Ovary (tissue), 9 donors: ENCODE data around the gene DOCK1. TPM values are rescaled to one million over a fixed set of nuclear protein-coding genes. Genes with fewer than 3 reads are reported as not detected.

ENCODE experiments used
- DNase-seq, 5 donors: peaks; one replicate each; pipeline ENCODE4 v3.0.0-alpha.2; 2019 to 2020
- H3K27ac ChIP-seq, 2 donors: fragments of 200-600 bp; one replicate each; pipeline versions ENCODE4 v1.5.1 to v1.8.0; 2019 to 2022
- H3K27me3 ChIP-seq: fragments of 200-600 bp; one replicate; pipeline ENCODE4 v1.8.0; 2022
- H3K36me3 ChIP-seq: fragments of 200-600 bp; sonication (generic); one replicate; pipeline ENCODE4 v1.5.1; 2019
- H3K4me1 ChIP-seq: one replicate; pipeline ENCODE4 v1.8.1; 2013; ENCODE audit warnings: mild to moderate bottlenecking, moderate library complexity; ENCODE audit not compliant: insufficient read depth
- H3K4me3 ChIP-seq: fragments of 200-600 bp; sonication (generic); one replicate; pipeline ENCODE4 v1.5.1; 2017
- H3K9me3 ChIP-seq, 2 donors: fragments of 200-600 bp in 1 of 2; sonication (generic) in 1 of 2; one replicate each; pipeline versions ENCODE4 v1.5.1 to v1.8.1; 2013 to 2019; ENCODE audit warnings: mild to moderate bottlenecking in 1 of 2, moderate library complexity in 1 of 2
- EP300 ChIP-seq: sonication (generic); formaldehyde crosslinking; IDR thresholded peaks from one replicate; pipeline ENCODE4 v1.6.1; 2017; ENCODE audit warnings: antibody characterized with exemption
- POLR2A ChIP-seq: fragments of 450-650 bp; IDR thresholded peaks from one replicate; pipeline ENCODE4 v1.6.1; 2017; ENCODE audit warnings: antibody characterized with exemption, mild to moderate bottlenecking, moderate library complexity
- WGBS, 3 donors: extraction: QIAGEN DNeasy Blood & Tissue Kit in 1 of 3; methylation state at CpG; one replicate each; pipeline versions ENCODE4 v1.1.5 to v1.1.7; 2013 to 2017; 5-methylcytosine and 5-hydroxymethylcytosine counted together
- intact Hi-C, 4 donors: fragments of 100-400 bp; cut with DNase I; formaldehyde crosslinking; loops; one replicate each; pipeline versions ENCODE4 v1.11.0 to v1.15.1; 2022 to 2023
- polyA plus RNA-seq, 2 donors: library from polyadenylated mRNA; stranded (reverse); fragments of 200-250 nt in 1 of 2; fragments of 350-450 nt in 1 of 2; fragmentation: Illumina TruSeq in 1 of 2; extraction: RNeasy Lipid Tissue Mini Kit (QIAGEN cat#74804) in 1 of 2; gene quantifications; one replicate each; pipeline ENCODE4 v1.2.3, GENCODE V29; 2013 to 2014
- total RNA-seq, 7 donors: library from RNA; depleted of rRNA in 2 of 7; stranded (reverse); fragments of >200 nt in 2 of 7; fragmentation: NEBNext Ultra II Directional in 3 of 7; extraction: Animal tissue kit (Norgen Biotek cat#: 25700) in 3 of 7; gene quantifications; one replicate each; pipeline versions ENCODE4 v1.1.0 to v1.2.4, GENCODE V29; 2016 to 2023
- TF ChIP-seq, protein P1 (sequence below), 3 donors: fragments of 450-650 bp in 2 of 3; fragments of 200-600 bp in 1 of 3; IDR thresholded peaks; one replicate each; pipeline versions ENCODE4 v1.5.1 to v1.8.0; 2016 to 2022; ENCODE audit warnings: antibody characterized with exemption in 3 of 3, mild to moderate bottlenecking in 1 of 3
- donor health status: DM: no; HTN: no; CAD: no; lungs with moderate emphysema.
- donor health status: DM: no; HTN: no; CAD: no.
- donor health status: Bipolar disorder and iron deficiency.
- donor health status: DM: yes; HTN: yes; CAD: no.
- donor health status: DM: no; HTN: no; CAD: no.
- donor health status: DM: yes; HTN: yes; CAD: no.

The DOCK1 gene
- total and polyA plus RNA-seq, 9 donors = 24.7 to 68.3 (median 51.1) TPM

DNA sequence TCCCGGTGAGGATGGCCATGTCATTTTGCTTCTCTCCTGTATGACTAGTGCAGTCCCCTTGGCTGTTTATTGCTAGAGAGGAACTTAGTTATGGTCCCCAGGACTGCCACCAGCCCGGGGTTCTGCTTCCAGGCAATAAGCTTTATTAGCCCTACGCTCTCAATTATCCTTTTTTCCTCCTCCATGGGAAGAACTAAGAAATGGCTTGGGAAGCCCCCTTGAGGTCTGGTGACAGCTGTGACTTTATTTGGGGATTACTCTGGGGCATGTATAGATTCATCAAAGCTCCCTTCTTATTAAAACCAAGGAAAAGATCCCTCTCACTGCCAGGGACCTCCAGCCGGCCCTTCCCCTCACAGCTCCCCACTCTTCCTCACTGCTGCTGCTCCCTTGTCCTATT, 446.3 kb downstream of the DOCK1 start:
- H3K27ac ChIP-seq = no peak overlapping the region
- WGBS, 3 donors = 86 to 93% (median 88%) methylated on average over 4 of the region's 4 CpGs

DNA sequence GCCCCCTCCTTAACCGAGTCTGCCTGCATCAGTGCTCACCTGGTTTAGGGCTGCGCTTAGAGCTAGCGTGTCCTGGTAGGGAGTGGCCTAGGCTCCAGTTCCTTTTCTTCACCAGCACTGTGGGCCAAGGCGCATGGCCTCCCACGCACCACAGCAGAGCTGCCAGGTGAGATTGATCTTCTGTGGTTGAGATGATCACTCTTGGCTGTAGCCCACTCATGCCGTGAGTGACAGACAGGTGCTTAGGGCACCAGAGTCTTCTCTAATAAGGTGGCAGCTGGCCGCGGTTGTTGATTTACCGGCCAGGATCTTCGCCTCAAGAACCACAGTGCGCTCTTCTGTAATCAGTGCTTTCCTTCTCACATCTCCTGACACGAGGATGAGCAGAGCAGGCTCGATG, 448.3 kb downstream of the DOCK1 start:
- Histone ChIP-seq H3K36me3 (no peaks in the 10 kb centered on the region), H3K4me1 (no peaks in the 10 kb centered on the region), H3K9me3 (no peaks in the 10 kb centered on the region), H3K27ac (no peak overlapping the region), H3K27me3 (no peaks in the 10 kb centered on the region), H3K4me3 (no peak overlapping the region)
- intact Hi-C loops = no loop called here
- TF ChIP-seq, protein P1, sequence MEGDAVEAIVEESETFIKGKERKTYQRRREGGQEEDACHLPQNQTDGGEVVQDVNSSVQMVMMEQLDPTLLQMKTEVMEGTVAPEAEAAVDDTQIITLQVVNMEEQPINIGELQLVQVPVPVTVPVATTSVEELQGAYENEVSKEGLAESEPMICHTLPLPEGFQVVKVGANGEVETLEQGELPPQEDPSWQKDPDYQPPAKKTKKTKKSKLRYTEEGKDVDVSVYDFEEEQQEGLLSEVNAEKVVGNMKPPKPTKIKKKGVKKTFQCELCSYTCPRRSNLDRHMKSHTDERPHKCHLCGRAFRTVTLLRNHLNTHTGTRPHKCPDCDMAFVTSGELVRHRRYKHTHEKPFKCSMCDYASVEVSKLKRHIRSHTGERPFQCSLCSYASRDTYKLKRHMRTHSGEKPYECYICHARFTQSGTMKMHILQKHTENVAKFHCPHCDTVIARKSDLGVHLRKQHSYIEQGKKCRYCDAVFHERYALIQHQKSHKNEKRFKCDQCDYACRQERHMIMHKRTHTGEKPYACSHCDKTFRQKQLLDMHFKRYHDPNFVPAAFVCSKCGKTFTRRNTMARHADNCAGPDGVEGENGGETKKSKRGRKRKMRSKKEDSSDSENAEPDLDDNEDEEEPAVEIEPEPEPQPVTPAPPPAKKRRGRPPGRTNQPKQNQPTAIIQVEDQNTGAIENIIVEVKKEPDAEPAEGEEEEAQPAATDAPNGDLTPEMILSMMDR (IDR thresholded peaks at IDR 0.05) = no peak
- TF ChIP-seq POLR2A (no peak), EP300 (no peak)
- DNase-seq = no peak
- WGBS, 3 donors = 87 to 89% (median 88%) methylated on average over 13 of the region's 13 CpGs

More for the DNA sequence above, 446.3 kb downstream of the DOCK1 start:
- TF ChIP-seq EP300 (no peak), POLR2A (no peak)
- TF ChIP-seq, protein P1 (IDR thresholded peaks at IDR 0.05) = no peak
- no peaks in the 10 kb centered on the region for H3K9me3 ChIP-seq
- no peaks in the 10 kb centered on the region for H3K36me3 ChIP-seq
- DNase-seq = no peak
- H3K4me3 ChIP-seq = no peak overlapping the region
- H3K27me3 ChIP-seq = no peaks in the 10 kb centered on the region
- no peaks in the 10 kb centered on the region for H3K4me1 ChIP-seq
- intact Hi-C loops = no loop called here

DNA sequence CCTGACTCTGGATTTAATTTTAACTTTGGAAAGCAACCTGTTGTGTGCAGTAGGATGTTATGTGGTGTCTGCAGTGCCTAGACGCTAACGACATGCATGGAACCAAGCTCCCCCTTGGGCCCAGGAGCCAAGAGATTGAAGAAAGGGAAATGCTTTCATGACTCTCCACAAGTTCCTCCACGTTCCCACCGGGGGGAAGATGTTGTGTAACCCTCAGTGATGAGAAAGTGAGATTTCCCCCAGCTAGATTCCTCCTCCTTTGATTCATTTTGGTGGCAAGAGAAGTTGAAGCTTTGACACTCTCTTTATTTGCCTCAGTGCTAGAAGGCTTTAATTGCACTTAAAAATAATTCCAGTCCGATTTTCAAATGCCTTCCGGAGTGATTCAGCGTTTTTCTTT, 449.0 kb downstream of the DOCK1 start:
- Histone ChIP-seq H3K36me3 (no peaks in the 10 kb centered on the region), H3K4me1 (no peaks in the 10 kb centered on the region), H3K27ac (no peak overlapping the region), H3K4me3 (no peak overlapping the region), H3K9me3 (no peaks in the 10 kb centered on the region), H3K27me3 (no peaks in the 10 kb centered on the region)
- 75 to 83% (median 81%) methylated on average over 7 of the region's 7 CpGs for WGBS, 3 donors
- no peak for DNase-seq
- TF ChIP-seq EP300 (no peak), POLR2A (no peak)
- TF ChIP-seq, protein P1 (IDR thresholded peaks at IDR 0.05) = no peak
- intact Hi-C loops = no loop called here

DNA sequence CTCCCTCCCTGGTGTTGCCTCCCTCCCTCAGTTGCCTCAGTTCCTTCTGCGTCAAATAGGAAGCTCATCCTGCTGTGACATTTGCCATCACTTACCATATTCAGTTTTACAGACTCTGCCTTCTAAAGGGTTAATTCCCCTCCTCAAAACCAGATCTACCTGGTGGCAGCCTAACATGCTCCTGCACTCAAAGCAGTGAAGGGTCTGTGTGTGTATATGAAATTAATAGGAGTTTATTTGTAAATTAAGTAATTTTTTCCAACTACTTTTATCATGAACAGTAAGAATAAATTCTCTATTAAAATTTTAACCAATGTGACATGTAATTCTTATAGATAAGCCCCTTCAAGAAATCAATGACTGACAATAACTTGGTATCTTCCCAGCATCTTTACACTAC, 449.8 kb downstream of the DOCK1 start:
- no peak for TF ChIP-seq EP300
- TF ChIP-seq, protein P1 (IDR thresholded peaks at IDR 0.05) = no peak
- no peak for TF ChIP-seq POLR2A
- no peak overlapping the region for H3K27ac ChIP-seq
- intact Hi-C loops = no loop called here
- H3K36me3 ChIP-seq = no peaks in the 10 kb centered on the region
- WGBS, 3 donors = 97 to 100% (median 97%) methylated on average over 1 of the region's 1 CpG
- H3K9me3 ChIP-seq = no peaks in the 10 kb centered on the region
- H3K4me1 ChIP-seq = no peaks in the 10 kb centered on the region
- no peak overlapping the region for H3K4me3 ChIP-seq
- H3K27me3 ChIP-seq = no peaks in the 10 kb centered on the region
- no peak for DNase-seq

DNA sequence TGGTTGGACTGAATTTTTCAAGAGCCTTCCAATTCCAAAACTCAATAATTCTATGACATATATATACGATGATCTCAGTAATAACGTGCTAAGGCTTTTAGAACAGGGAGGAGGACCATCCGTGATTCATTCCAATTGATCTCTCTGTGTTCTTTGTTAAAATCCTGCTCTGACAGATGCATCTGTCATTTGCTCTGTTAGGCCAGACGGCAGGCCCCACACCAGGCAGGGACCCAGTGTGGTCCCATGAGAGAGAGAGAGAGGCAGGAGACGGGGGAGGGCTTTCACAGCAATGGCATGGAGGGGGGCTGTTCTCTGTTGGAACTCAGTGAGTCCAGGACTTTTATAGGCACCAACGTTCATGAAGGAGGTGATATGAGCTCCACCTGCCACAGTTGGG, 451.1 kb downstream of the DOCK1 start:
- Histone ChIP-seq H3K27ac (no peak overlapping the region), H3K9me3 (no peaks in the 10 kb centered on the region), H3K4me3 (no peak overlapping the region), H3K27me3 (no peaks in the 10 kb centered on the region), H3K36me3 (no peaks in the 10 kb centered on the region), H3K4me1 (no peaks in the 10 kb centered on the region)
- TF ChIP-seq EP300 = no peak
- TF ChIP-seq POLR2A = no peak
- TF ChIP-seq, protein P1 (IDR thresholded peaks at IDR 0.05) = no peak
- no peak for DNase-seq
- WGBS, 3 donors = 77 to 84% (median 78%) methylated on average over 6 of the region's 6 CpGs
- intact Hi-C loops = no loop called here
